H9 (cell line): ENCODE data around the gene FCRLA. TPM values are rescaled to one million over a fixed set of nuclear protein-coding genes. Genes with fewer than 3 reads are reported as not detected.

ENCODE experiments used
- DNase-seq: peaks from one replicate; pipeline ENCODE4 v3.0.0-alpha.2; 2017
- H2AFZ ChIP-seq: one replicate; pipeline ENCODE4 v1.6.1; 2013; ENCODE audit warnings: mild to moderate bottlenecking, low read length, control low read depth, moderate library complexity
- H2AK5ac ChIP-seq: 2 replicates; pipeline ENCODE4 v1.6.1; 2013; ENCODE audit warnings: low read length, control low read depth, mixed read lengths; ENCODE audit not compliant: insufficient read length
- H2BK120ac ChIP-seq: one replicate; pipeline ENCODE4 v1.6.1; 2013; ENCODE audit warnings: low read depth, mild to moderate bottlenecking, low read length, control low read depth, inconsistent platforms; ENCODE audit not compliant: poor library complexity, severe bottlenecking
- H2BK12ac ChIP-seq: 2 replicates; pipeline ENCODE4 v1.6.1; 2013; ENCODE audit warnings: low read length, control low read depth, mixed read lengths, low read depth; ENCODE audit not compliant: insufficient read length
- H2BK15ac ChIP-seq: 2 replicates; pipeline ENCODE4 v1.6.1; 2013; ENCODE audit warnings: low read depth, low read length, control low read depth
- H2BK20ac ChIP-seq: one replicate; pipeline ENCODE4 v1.6.1; 2013; ENCODE audit warnings: low read depth, mild to moderate bottlenecking, low read length, control low read depth, inconsistent platforms; ENCODE audit not compliant: poor library complexity, severe bottlenecking
- H2BK5ac ChIP-seq: 2 replicates; pipeline ENCODE4 v1.6.1; 2013; ENCODE audit warnings: low read length, control low read depth, mixed read lengths; ENCODE audit not compliant: insufficient read length
- H3K14ac ChIP-seq: 2 replicates; pipeline ENCODE4 v1.6.1; 2013; ENCODE audit warnings: low read length, control low read depth; ENCODE audit not compliant: insufficient read depth
- H3K18ac ChIP-seq: 2 replicates; pipeline ENCODE4 v1.6.1; 2013; ENCODE audit warnings: low read depth, mild to moderate bottlenecking, mixed read lengths, low read length, control low read depth; ENCODE audit not compliant: insufficient read length
- H3K23ac ChIP-seq: 2 replicates; pipeline ENCODE4 v1.6.1; 2013; ENCODE audit warnings: low read length, control low read depth, mixed read lengths, low read depth; ENCODE audit not compliant: insufficient read length
- H3K23me2 ChIP-seq: 2 replicates; pipeline ENCODE4 v1.6.1; 2013; ENCODE audit warnings: low read depth, mild to moderate bottlenecking, mixed read lengths, low read length, control low read depth; ENCODE audit not compliant: insufficient read length, poor library complexity, severe bottlenecking
- H3K27ac ChIP-seq: 2 replicates; pipeline ENCODE4 v1.5.1; 2013; ENCODE audit warnings: low read length, control low read depth, mixed read lengths, low read depth; ENCODE audit not compliant: insufficient read length
- H3K27me3 ChIP-seq: 2 replicates; pipeline ENCODE4 v1.6.1; 2013; ENCODE audit warnings: low read length, control low read depth, inconsistent platforms; ENCODE audit not compliant: insufficient read depth
- H3K4ac ChIP-seq: 2 replicates; pipeline ENCODE4 v1.6.1; 2013; ENCODE audit warnings: low read depth, mild to moderate bottlenecking, control low read depth, inconsistent platforms, low read length, moderate library complexity
- H3K4me1 ChIP-seq: 2 replicates; pipeline ENCODE4 v1.6.1; 2013; ENCODE audit warnings: low read length, control low read depth, inconsistent platforms; ENCODE audit not compliant: insufficient read depth
- H3K4me2 ChIP-seq: 2 replicates; pipeline ENCODE4 v1.6.1; 2013; ENCODE audit warnings: low read length, control low read depth, mixed read lengths; ENCODE audit not compliant: insufficient read length, insufficient read depth
- H3K56ac ChIP-seq: 2 replicates; pipeline ENCODE4 v1.6.1; 2013; ENCODE audit warnings: low read depth, mild to moderate bottlenecking, mixed read lengths, low read length, control low read depth; ENCODE audit not compliant: insufficient read length
- H3K79me1 ChIP-seq: 2 replicates; pipeline ENCODE4 v1.6.1; 2013; ENCODE audit warnings: low read depth, mild to moderate bottlenecking, moderate library complexity, low read length, control low read depth, inconsistent platforms; ENCODE audit not compliant: insufficient read depth, poor library complexity, severe bottlenecking
- H3K79me2 ChIP-seq: 2 replicates; pipeline ENCODE4 v1.6.1; 2013; ENCODE audit warnings: low read length, control low read depth, inconsistent platforms; ENCODE audit not compliant: insufficient read depth
- H3K9ac ChIP-seq: 2 replicates; pipeline ENCODE4 v1.6.1; 2013; ENCODE audit warnings: low read length, control low read depth, mixed read lengths; ENCODE audit not compliant: insufficient read length; ENCODE audit errors: extremely low read depth
- H3K9me3 ChIP-seq: one replicate; pipeline ENCODE4 v1.6.1; 2013; ENCODE audit warnings: low read depth, low read length, inconsistent platforms; ENCODE audit not compliant: control insufficient read depth
- H3T11ph ChIP-seq: one replicate; pipeline ENCODE4 v1.6.1; 2013; ENCODE audit warnings: mild to moderate bottlenecking, low read length, control low read depth, inconsistent platforms
- H4K20me1 ChIP-seq: one replicate; pipeline ENCODE4 v1.6.1; 2013; ENCODE audit not compliant: control insufficient read depth, insufficient read length, insufficient read depth
- H4K5ac ChIP-seq: 2 replicates; pipeline ENCODE4 v1.6.1; 2013; ENCODE audit warnings: low read depth, mild to moderate bottlenecking, mixed read lengths, low read length, control low read depth; ENCODE audit not compliant: insufficient read length
- H4K8ac ChIP-seq: replicated peaks from 2 replicates; pipeline ENCODE4 v1.6.1; 2013; ENCODE audit warnings: low read length, control low read depth, mixed read lengths, low read depth; ENCODE audit not compliant: insufficient read length
- H4K91ac ChIP-seq: 2 replicates; pipeline ENCODE4 v1.6.1; 2013; ENCODE audit warnings: low read depth, mild to moderate bottlenecking, moderate library complexity, mixed read lengths, low read length, control low read depth; ENCODE audit not compliant: insufficient read length
- H3K27ac Mint-ChIP-seq, 3 experiments: 2 replicates in 2 of 3; 3 replicates in 1 of 3; pipeline ENCODE4 v1.8.0; 2020 to 2021; ENCODE audit warnings: mixed read lengths in 3 of 3, mild to moderate bottlenecking in 1 of 3, moderate library complexity in 1 of 3
- H3K27me3 Mint-ChIP-seq: 2 replicates; pipeline ENCODE4 v1.8.0; 2021; ENCODE audit warnings: low read depth, mild to moderate bottlenecking, moderate library complexity, mixed read lengths
- H3K36me3 Mint-ChIP-seq, 3 experiments: 2 replicates in 2 of 3; 3 replicates in 1 of 3; pipeline ENCODE4 v1.8.0; 2020 to 2021; ENCODE audit warnings: low read depth in 3 of 3, mixed read lengths in 3 of 3; ENCODE audit not compliant: insufficient read depth in 1 of 3
- H3K4me1 Mint-ChIP-seq, 2 experiments: 2 replicates each; pipeline ENCODE4 v1.8.0; 2020; ENCODE audit warnings: mixed read lengths in 2 of 2
- H3K4me3 Mint-ChIP-seq, 2 experiments: 2 replicates in 1 of 2; 3 replicates in 1 of 2; pipeline ENCODE4 v1.8.0; 2020 to 2021; ENCODE audit warnings: mild to moderate bottlenecking in 2 of 2, mixed read lengths in 2 of 2, moderate library complexity in 1 of 2
- H3K9me3 Mint-ChIP-seq, 2 experiments: 2 replicates in 1 of 2; 3 replicates in 1 of 2; pipeline ENCODE4 v1.8.0; 2020; ENCODE audit warnings: mild to moderate bottlenecking in 2 of 2, mixed read lengths in 2 of 2, moderate library complexity in 1 of 2
- WGBS: extraction: QIAGEN DNeasy Blood & Tissue Kit; methylation state at CpG from one replicate; pipeline ENCODE4 v1.1.7; 2013; ENCODE audit warnings: missing lambda C conversion rate, low lambda C conversion rate, mixed read lengths; ENCODE audit not compliant: insufficient read length; ENCODE audit errors: extremely low coverage; 5-methylcytosine and 5-hydroxymethylcytosine counted together
- total RNA-seq: library from RNA; stranded (reverse); gene quantifications from 2 replicates; pipeline ENCODE4 v1.2.1, GENCODE V29; 2021
- TF ChIP-seq, protein P1 (sequence below): fragments of 200-600 bp; sonication (generic); conservative IDR thresholded peaks from 3 replicates; pipeline ENCODE4 v1.8.0; 2021; ENCODE audit warnings: antibody characterized with exemption, mild to moderate bottlenecking

The FCRLA gene
- total RNA-seq, 1 experiment from 2014 or later = not detected

GRCh38 chr1:161707503-161707902 lies 474 bp downstream of the FCRLA start:
- no peak overlapping the region for H4K8ac ChIP-seq

More at GRCh38 chr1:161707503-161707902, 474 bp downstream of the FCRLA start:
- Histone ChIP-seq H4K5ac (no peak overlapping the region), H4K20me1 (no peaks in the 10 kb centered on the region), H2AFZ (no peak overlapping the region), H3K27me3 (no peaks in the 10 kb centered on the region), H3K79me1 (no peaks in the 10 kb centered on the region), H3K4me1 (no peaks in the 10 kb centered on the region), H3K9ac (no peak overlapping the region), H3K56ac (no peak overlapping the region), H3K9me3 (no peaks in the 10 kb centered on the region), H3T11ph (no peak overlapping the region), H3K27ac (no peak overlapping the region), H2BK12ac (no peak overlapping the region), H2AK5ac (no peak overlapping the region), H2BK5ac (no peak overlapping the region), H3K23ac (no peak overlapping the region), H3K4ac (no peak overlapping the region), H3K14ac (no peak overlapping the region), H3K4me2 (no peak overlapping the region), H3K79me2 (no peaks in the 10 kb centered on the region), H2BK120ac (no peak overlapping the region), H2BK20ac (no peak overlapping the region), H4K91ac (no peak overlapping the region), H3K23me2 (no peaks in the 10 kb centered on the region), H2BK15ac (no peak overlapping the region), H3K18ac (no peak overlapping the region)
- Mint-ChIP-seq H3K27me3 (peaks cover 3% of the 10 kb centered on the region), H3K27ac (no peak overlapping the region), H3K9me3 (no peaks in the 10 kb centered on the region), H3K4me3 (no peak overlapping the region), H3K4me1 (peaks cover 12 to 15% of the 10 kb centered on the region in 2 experiments), H3K36me3 (no peaks in the 10 kb centered on the region)
- TF ChIP-seq, protein P1, sequence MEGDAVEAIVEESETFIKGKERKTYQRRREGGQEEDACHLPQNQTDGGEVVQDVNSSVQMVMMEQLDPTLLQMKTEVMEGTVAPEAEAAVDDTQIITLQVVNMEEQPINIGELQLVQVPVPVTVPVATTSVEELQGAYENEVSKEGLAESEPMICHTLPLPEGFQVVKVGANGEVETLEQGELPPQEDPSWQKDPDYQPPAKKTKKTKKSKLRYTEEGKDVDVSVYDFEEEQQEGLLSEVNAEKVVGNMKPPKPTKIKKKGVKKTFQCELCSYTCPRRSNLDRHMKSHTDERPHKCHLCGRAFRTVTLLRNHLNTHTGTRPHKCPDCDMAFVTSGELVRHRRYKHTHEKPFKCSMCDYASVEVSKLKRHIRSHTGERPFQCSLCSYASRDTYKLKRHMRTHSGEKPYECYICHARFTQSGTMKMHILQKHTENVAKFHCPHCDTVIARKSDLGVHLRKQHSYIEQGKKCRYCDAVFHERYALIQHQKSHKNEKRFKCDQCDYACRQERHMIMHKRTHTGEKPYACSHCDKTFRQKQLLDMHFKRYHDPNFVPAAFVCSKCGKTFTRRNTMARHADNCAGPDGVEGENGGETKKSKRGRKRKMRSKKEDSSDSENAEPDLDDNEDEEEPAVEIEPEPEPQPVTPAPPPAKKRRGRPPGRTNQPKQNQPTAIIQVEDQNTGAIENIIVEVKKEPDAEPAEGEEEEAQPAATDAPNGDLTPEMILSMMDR = no peak
- no peak for DNase-seq
- WGBS = no CpG with 5 or more reads among the region's 2 CpGs
